Dendritic cell treated with granulocyte-macrophage colony-stimulating factor and Interleukin-4, amounts not matched to agents 40 ng/mL and 50 ng/mL, for 4 days (primary cell): ENCODE measurements around the gene EDARADD.
"Not testable (repeated sequence)": the region's sequence is repeated elsewhere in the genome, so short reads cannot be mapped to it uniquely, and the experiment has no call there.

Experiments used
- H3K27ac Mint-ChIP-seq: one replicate; pipeline ENCODE4 v1.8.0; 2022; ENCODE audit warnings: mild to moderate bottlenecking, mixed read lengths
- H3K27me3 Mint-ChIP-seq: one replicate; pipeline ENCODE4 v1.8.0; 2022; ENCODE audit warnings: mild to moderate bottlenecking, mixed read lengths
- H3K36me3 Mint-ChIP-seq: one replicate; pipeline ENCODE4 v1.8.0; 2022; ENCODE audit warnings: low read depth, mixed read lengths
- H3K4me1 Mint-ChIP-seq: one replicate; pipeline ENCODE4 v1.8.0; 2022; ENCODE audit warnings: low read depth, mixed read lengths
- H3K4me3 Mint-ChIP-seq: one replicate; pipeline ENCODE4 v1.8.0; 2022; ENCODE audit warnings: mild to moderate bottlenecking, moderate library complexity, mixed read lengths
- H3K9me3 Mint-ChIP-seq: one replicate; pipeline ENCODE4 v1.8.0; 2022; ENCODE audit warnings: mixed read lengths
- intact Hi-C: fragments of 100-400 bp; cut with micrococcal nuclease; formaldehyde crosslinking; loops from one replicate; pipeline ENCODE4 v1.15.0; 2022

EDARADD gene

GRCh38 chr1:236433819-236434315, 39.8 kb downstream of the EDARADD start:
- H3K9me3 Mint-ChIP-seq, result no peaks in the 10 kb centered on the region
- intact Hi-C loops, result no loop called here
- no peaks in the 10 kb centered on the region for H3K36me3 Mint-ChIP-seq
- H3K4me1 Mint-ChIP-seq, result no peaks in the 10 kb centered on the region
- H3K27me3 Mint-ChIP-seq, result no peaks in the 10 kb centered on the region
- no peak overlapping the region for H3K4me3 Mint-ChIP-seq
- no peak overlapping the region for H3K27ac Mint-ChIP-seq

- Mint-ChIP-seq H3K4me3 (no peak overlapping the region), H3K9me3 (no peaks in the 10 kb centered on the region), H3K27ac (no peak overlapping the region), H3K27me3 (no peaks in the 10 kb centered on the region), H3K4me1 (no peaks in the 10 kb centered on the region), H3K36me3 (no peaks in the 10 kb centered on the region)
- intact Hi-C loops, result no loop called here
Observed at GRCh38 chr1:236438614-236439013, 44.5 kb downstream of the EDARADD start.

- Mint-ChIP-seq H3K4me3 (no peak overlapping the region), H3K27ac (no peak overlapping the region), H3K36me3 (no peaks in the 10 kb centered on the region), H3K9me3 (peaks cover 5% of the 10 kb centered on the region), H3K27me3 (no peaks in the 10 kb centered on the region), H3K4me1 (no peaks in the 10 kb centered on the region)
- intact Hi-C loops, result no loop called here
Observed at GRCh38 chr1:236440373-236440772, 46.3 kb downstream of the EDARADD start.

GRCh38 chr1:236450779-236451178, 56.7 kb downstream of the EDARADD start:
- Mint-ChIP-seq H3K36me3 (no peaks in the 10 kb centered on the region), H3K4me3 (no peak overlapping the region), H3K4me1 (peaks cover 6% of the 10 kb centered on the region), H3K9me3 (peaks cover under 1% of the 10 kb centered on the region), H3K27me3 (no peaks in the 10 kb centered on the region), H3K27ac (no peak overlapping the region)
- intact Hi-C loops, result no loop called here

- H3K36me3 Mint-ChIP-seq, result no peaks in the 10 kb centered on the region
- no peaks in the 10 kb centered on the region for H3K9me3 Mint-ChIP-seq
- H3K4me1 Mint-ChIP-seq, result peaks cover 15% of the 10 kb centered on the region
- no peak overlapping the region for H3K4me3 Mint-ChIP-seq
- H3K27me3 Mint-ChIP-seq, result no peaks in the 10 kb centered on the region
- no peak overlapping the region for H3K27ac Mint-ChIP-seq
- intact Hi-C loops, result no loop called here
Observed at GRCh38 chr1:236451796-236452373, 57.8 kb downstream of the EDARADD start.

GRCh38 chr1:236455243-236455642, 61.2 kb downstream of the EDARADD start:
- Mint-ChIP-seq H3K9me3 (no peaks in the 10 kb centered on the region), H3K36me3 (no peaks in the 10 kb centered on the region), H3K27me3 (no peaks in the 10 kb centered on the region), H3K27ac (no peak overlapping the region), H3K4me1 (peaks cover 28% of the 10 kb centered on the region), H3K4me3 (no peak overlapping the region)
- intact Hi-C loops, result no loop called here

GRCh38 chr1:236457775-236458174, 63.7 kb downstream of the EDARADD start:
- peaks cover 28% of the 10 kb centered on the region for H3K4me1 Mint-ChIP-seq
- no peaks in the 10 kb centered on the region for H3K9me3 Mint-ChIP-seq
- H3K27me3 Mint-ChIP-seq, result no peaks in the 10 kb centered on the region
- intact Hi-C loops, result no loop called here
- no peak overlapping the region for H3K27ac Mint-ChIP-seq
- no peak overlapping the region for H3K4me3 Mint-ChIP-seq
- no peaks in the 10 kb centered on the region for H3K36me3 Mint-ChIP-seq

GRCh38 chr1:236458996-236459395, 64.9 kb downstream of the EDARADD start:
- Mint-ChIP-seq H3K27me3 (no peaks in the 10 kb centered on the region), H3K9me3 (no peaks in the 10 kb centered on the region), H3K4me3 (no peak overlapping the region), H3K4me1 (peaks cover 28% of the 10 kb centered on the region), H3K36me3 (no peaks in the 10 kb centered on the region), H3K27ac (no peak overlapping the region)
- intact Hi-C loops, result no loop called here

- H3K4me3 Mint-ChIP-seq, result no peak overlapping the region
- no peak overlapping the region for H3K27ac Mint-ChIP-seq
- intact Hi-C loops, result no loop called here
- peaks cover 28% of the 10 kb centered on the region for H3K4me1 Mint-ChIP-seq
- H3K27me3 Mint-ChIP-seq, result no peaks in the 10 kb centered on the region
- no peaks in the 10 kb centered on the region for H3K36me3 Mint-ChIP-seq
- no peaks in the 10 kb centered on the region for H3K9me3 Mint-ChIP-seq
Observed at GRCh38 chr1:236460103-236460502, 66.0 kb downstream of the EDARADD start.

- H3K9me3 Mint-ChIP-seq, H3K27me3 Mint-ChIP-seq, intact Hi-C loops, H3K4me1 Mint-ChIP-seq, H3K27ac Mint-ChIP-seq, H3K4me3 Mint-ChIP-seq, H3K36me3 Mint-ChIP-seq: not testable (repeated sequence)
Observed at GRCh38 chr1:236464197-236464596, 70.1 kb downstream of the EDARADD start.

- H3K9me3 Mint-ChIP-seq, result no peaks in the 10 kb centered on the region
- intact Hi-C loops, result no loop called here
- H3K27ac Mint-ChIP-seq, result no peak overlapping the region
- H3K27me3 Mint-ChIP-seq, result no peaks in the 10 kb centered on the region
- H3K36me3 Mint-ChIP-seq, result no peaks in the 10 kb centered on the region
- H3K4me3 Mint-ChIP-seq, result no peak overlapping the region
- no peaks in the 10 kb centered on the region for H3K4me1 Mint-ChIP-seq
Observed at GRCh38 chr1:236465231-236465958, 71.3 kb downstream of the EDARADD start.

GRCh38 chr1:236465959-236466303, 71.8 kb downstream of the EDARADD start:
- H3K4me3 Mint-ChIP-seq, result no peak overlapping the region
- H3K4me1 Mint-ChIP-seq, result no peaks in the 10 kb centered on the region
- H3K27ac Mint-ChIP-seq, result no peak overlapping the region
- intact Hi-C loops, result no loop called here
- H3K27me3 Mint-ChIP-seq, result no peaks in the 10 kb centered on the region
- no peaks in the 10 kb centered on the region for H3K36me3 Mint-ChIP-seq
- no peaks in the 10 kb centered on the region for H3K9me3 Mint-ChIP-seq

- H3K4me1 Mint-ChIP-seq, result no peaks in the 10 kb centered on the region
- H3K27ac Mint-ChIP-seq, result no peak overlapping the region
- H3K4me3 Mint-ChIP-seq, result no peak overlapping the region
- no peaks in the 10 kb centered on the region for H3K9me3 Mint-ChIP-seq
- no peaks in the 10 kb centered on the region for H3K27me3 Mint-ChIP-seq
- no peaks in the 10 kb centered on the region for H3K36me3 Mint-ChIP-seq
- intact Hi-C loops, result no loop called here
Observed at GRCh38 chr1:236467327-236467641, 73.2 kb downstream of the EDARADD start.

GRCh38 chr1:236468625-236469024, 74.5 kb downstream of the EDARADD start:
- H3K27ac Mint-ChIP-seq, result no peak overlapping the region
- no peaks in the 10 kb centered on the region for H3K4me1 Mint-ChIP-seq
- H3K36me3 Mint-ChIP-seq, result no peaks in the 10 kb centered on the region
- intact Hi-C loops, result no loop called here
- H3K27me3 Mint-ChIP-seq, result no peaks in the 10 kb centered on the region
- H3K9me3 Mint-ChIP-seq, result no peaks in the 10 kb centered on the region
- no peak overlapping the region for H3K4me3 Mint-ChIP-seq

- H3K36me3 Mint-ChIP-seq, result no peaks in the 10 kb centered on the region
- H3K27me3 Mint-ChIP-seq, result no peaks in the 10 kb centered on the region
- no peaks in the 10 kb centered on the region for H3K9me3 Mint-ChIP-seq
- H3K27ac Mint-ChIP-seq, result no peak overlapping the region
- intact Hi-C loops, result no loop called here
- no peaks in the 10 kb centered on the region for H3K4me1 Mint-ChIP-seq
- H3K4me3 Mint-ChIP-seq, result no peak overlapping the region
Observed at GRCh38 chr1:236469466-236469865, 75.4 kb downstream of the EDARADD start.
